RWPE1 (cell line): ENCODE results near the gene WDR36.
A peak's percentile ranks its signal among the peaks of the same experiment; 100 is the strongest.

ENCODE experiments used
- CTCF ChIA-PET: fragments of 350-600 bp; sonication (Branson Sonifier 250); formaldehyde crosslinking; extraction: SDS; loops from one replicate; lab custom pipeline; 2021; lab: Yijun Ruan, JAX
- POLR2A ChIA-PET: fragments of 400-600 bp; formaldehyde crosslinking; extraction: SDS; loops from one replicate; lab custom pipeline; 2020; ENCODE audit warnings: antibody characterized with exemption; ENCODE audit not compliant: low non-redundant PET; lab: Yijun Ruan, JAX
- DNase-seq: peaks from one replicate; pipeline ENCODE4 v3.0.0; 2012; ENCODE audit warnings: low spot score
- H3K27ac ChIP-seq: fragments of 450-650 bp; 2 replicates; pipeline ENCODE4 v1.5.1; 2017
- TF ChIP-seq, protein P1 (sequence below): fragments of 450-650 bp; conservative IDR thresholded peaks from 2 replicates; pipeline ENCODE4 v1.5.1; 2017; ENCODE audit warnings: low read depth, mild to moderate bottlenecking

Gene WDR36

GRCh38 chr5:111074244-111074643 is 17.9 kb upstream of the WDR36 start:
- TF ChIP-seq, protein P1, sequence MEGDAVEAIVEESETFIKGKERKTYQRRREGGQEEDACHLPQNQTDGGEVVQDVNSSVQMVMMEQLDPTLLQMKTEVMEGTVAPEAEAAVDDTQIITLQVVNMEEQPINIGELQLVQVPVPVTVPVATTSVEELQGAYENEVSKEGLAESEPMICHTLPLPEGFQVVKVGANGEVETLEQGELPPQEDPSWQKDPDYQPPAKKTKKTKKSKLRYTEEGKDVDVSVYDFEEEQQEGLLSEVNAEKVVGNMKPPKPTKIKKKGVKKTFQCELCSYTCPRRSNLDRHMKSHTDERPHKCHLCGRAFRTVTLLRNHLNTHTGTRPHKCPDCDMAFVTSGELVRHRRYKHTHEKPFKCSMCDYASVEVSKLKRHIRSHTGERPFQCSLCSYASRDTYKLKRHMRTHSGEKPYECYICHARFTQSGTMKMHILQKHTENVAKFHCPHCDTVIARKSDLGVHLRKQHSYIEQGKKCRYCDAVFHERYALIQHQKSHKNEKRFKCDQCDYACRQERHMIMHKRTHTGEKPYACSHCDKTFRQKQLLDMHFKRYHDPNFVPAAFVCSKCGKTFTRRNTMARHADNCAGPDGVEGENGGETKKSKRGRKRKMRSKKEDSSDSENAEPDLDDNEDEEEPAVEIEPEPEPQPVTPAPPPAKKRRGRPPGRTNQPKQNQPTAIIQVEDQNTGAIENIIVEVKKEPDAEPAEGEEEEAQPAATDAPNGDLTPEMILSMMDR = no peak
- DNase-seq = no peak
- no peak overlapping the region for H3K27ac ChIP-seq
- POLR2A ChIA-PET = no interaction called here
- CTCF ChIA-PET = no interaction called here

DNA sequence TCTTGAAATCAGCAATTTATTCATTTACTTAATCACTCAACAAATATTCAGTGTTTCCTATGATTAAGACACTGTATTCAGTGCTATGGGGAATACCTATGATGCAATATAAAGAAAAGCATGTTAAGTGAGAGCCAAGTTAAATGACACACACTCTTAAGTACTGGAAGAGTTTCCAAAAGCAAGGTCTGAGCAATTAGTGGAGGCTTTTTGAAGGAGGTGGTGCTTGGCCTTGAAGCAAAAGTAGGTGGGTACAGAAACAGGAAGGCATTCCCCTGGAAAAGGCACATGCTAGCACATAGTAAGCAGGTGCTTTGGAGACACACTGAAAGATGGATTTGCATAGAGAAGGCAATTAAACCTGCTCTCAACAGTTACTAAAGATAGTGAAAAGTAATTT is 16.6 kb upstream of the WDR36 start:
- no peak overlapping the region for H3K27ac ChIP-seq
- ChIA-PET CTCF (interaction anchor here (0.6 to 1.2 kb wide), 3 partner anchors 309 to 1591 kb away, joined by 3 read pairs; no protein-coding TSS in a partner anchor), POLR2A (no interaction called here)
- TF ChIP-seq, protein P1 = no peak
- DNase-seq = peak; percentile 83

GRCh38 chr5:111076091-111076490 is 16.1 kb upstream of the WDR36 start:
- DNase-seq = no peak
- CTCF ChIA-PET = interaction anchor here (1.2 kb wide), 1 partner anchor 310 kb away, joined by 3 read pairs; no protein-coding TSS in a partner anchor
- TF ChIP-seq, protein P1 = no peak
- POLR2A ChIA-PET = no interaction called here
- H3K27ac ChIP-seq = no peak overlapping the region

DNA sequence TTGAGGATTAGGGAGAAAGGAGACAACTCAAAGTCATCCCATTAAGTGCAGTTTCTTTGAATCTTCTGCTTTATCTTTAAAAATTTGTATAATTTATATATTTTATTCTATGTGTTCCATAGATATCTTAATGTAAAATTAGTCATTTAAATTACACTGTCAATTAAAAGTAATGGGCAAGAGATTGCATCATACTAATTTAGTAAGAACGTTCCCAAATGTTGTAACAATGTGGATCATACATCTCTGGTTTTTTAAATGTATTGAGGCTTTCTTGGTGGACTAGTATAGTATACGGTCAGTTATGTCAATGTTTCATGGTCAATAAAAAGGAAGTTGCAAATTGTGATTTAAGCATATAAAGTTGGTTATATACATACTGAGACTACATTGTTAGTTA is 14.5 kb upstream of the WDR36 start:
- TF ChIP-seq, protein P1 = no peak
- POLR2A ChIA-PET = no interaction called here
- no peak overlapping the region for H3K27ac ChIP-seq
- no peak for DNase-seq
- CTCF ChIA-PET = interaction anchor here (0.6 kb wide), 1 partner anchor 1041 kb away, joined by 3 read pairs; no protein-coding TSS in a partner anchor

GRCh38 chr5:111079846-111080245 is 12.3 kb upstream of the WDR36 start:
- H3K27ac ChIP-seq = no peak overlapping the region
- TF ChIP-seq, protein P1 = no peak
- POLR2A ChIA-PET = no interaction called here
- DNase-seq = no peak
- CTCF ChIA-PET = interaction anchor here (0.8 kb wide), 1 partner anchor 13 kb away, joined by 4 read pairs; no protein-coding TSS in a partner anchor

DNA sequence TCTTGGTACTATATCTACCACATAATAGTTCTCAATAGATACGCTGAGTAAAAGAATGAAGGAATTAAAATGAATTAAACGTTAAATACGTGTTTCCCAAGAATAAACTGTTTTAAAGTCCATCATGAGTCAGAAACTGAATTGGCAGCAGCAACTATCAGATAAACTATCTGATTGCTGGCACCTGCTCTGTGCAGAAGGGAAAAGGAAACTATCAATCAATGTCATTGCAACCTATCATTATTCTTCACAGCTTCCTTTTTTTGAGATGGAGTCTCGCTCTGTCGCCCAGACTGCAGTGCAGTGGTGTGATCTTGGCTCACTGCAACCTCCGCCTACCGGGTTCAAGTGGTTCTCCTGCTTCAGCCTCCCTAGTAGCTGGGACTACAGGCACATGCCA is 8.8 kb upstream of the WDR36 start:
- CTCF ChIA-PET = no interaction called here
- H3K27ac ChIP-seq = no peak overlapping the region
- DNase-seq = no peak
- TF ChIP-seq, protein P1 = no peak
- POLR2A ChIA-PET = no interaction called here
